GM21825 (cell line): Measurements from ENCODE around the gene AXIN2.
"Not testable (repeated sequence)": the region's sequence is repeated elsewhere in the genome, so short reads cannot be mapped to it uniquely, and the experiment has no call there.

ENCODE experiments used
- ATAC-seq: cut with Tn5 transposase; IDR thresholded peaks from one replicate; pipeline ENCODE4 v1.9.1; 2021; ENCODE audit warnings: mild to moderate bottlenecking, moderate library complexity; ENCODE audit not compliant: unreplicated experiment

Gene AXIN2

GRCh38 chr17:65487990-65488389 lies 73.5 kb downstream of the AXIN2 start:
- ATAC-seq: no peak

GRCh38 chr17:65487161-65487560 lies 74.3 kb downstream of the AXIN2 start:
- ATAC-seq: no peak

- ATAC-seq: no peak
These were observed 75.8 kb downstream of the AXIN2 start for GRCh38 chr17:65485388-65486299.

GRCh38 chr17:65484405-65484804 lies 77.0 kb downstream of the AXIN2 start:
- not testable (repeated sequence) for ATAC-seq

GRCh38 chr17:65483438-65483837 lies 78.0 kb downstream of the AXIN2 start:
- no peak for ATAC-seq

- ATAC-seq: no peak
These were observed 79.2 kb downstream of the AXIN2 start for GRCh38 chr17:65482201-65482600.

GRCh38 chr17:65479282-65479681 lies 82.2 kb downstream of the AXIN2 start:
- ATAC-seq: no peak
